DMS79 treated with DMSO at 0.1 percent for 48 hours (cell line): ENCODE results near the gene SKIL.

Experiments used
- DNase-seq: peaks from one replicate; lab custom pipeline; 2025; lab: John Stamatoyannopoulos, UW

SKIL gene

DNA sequence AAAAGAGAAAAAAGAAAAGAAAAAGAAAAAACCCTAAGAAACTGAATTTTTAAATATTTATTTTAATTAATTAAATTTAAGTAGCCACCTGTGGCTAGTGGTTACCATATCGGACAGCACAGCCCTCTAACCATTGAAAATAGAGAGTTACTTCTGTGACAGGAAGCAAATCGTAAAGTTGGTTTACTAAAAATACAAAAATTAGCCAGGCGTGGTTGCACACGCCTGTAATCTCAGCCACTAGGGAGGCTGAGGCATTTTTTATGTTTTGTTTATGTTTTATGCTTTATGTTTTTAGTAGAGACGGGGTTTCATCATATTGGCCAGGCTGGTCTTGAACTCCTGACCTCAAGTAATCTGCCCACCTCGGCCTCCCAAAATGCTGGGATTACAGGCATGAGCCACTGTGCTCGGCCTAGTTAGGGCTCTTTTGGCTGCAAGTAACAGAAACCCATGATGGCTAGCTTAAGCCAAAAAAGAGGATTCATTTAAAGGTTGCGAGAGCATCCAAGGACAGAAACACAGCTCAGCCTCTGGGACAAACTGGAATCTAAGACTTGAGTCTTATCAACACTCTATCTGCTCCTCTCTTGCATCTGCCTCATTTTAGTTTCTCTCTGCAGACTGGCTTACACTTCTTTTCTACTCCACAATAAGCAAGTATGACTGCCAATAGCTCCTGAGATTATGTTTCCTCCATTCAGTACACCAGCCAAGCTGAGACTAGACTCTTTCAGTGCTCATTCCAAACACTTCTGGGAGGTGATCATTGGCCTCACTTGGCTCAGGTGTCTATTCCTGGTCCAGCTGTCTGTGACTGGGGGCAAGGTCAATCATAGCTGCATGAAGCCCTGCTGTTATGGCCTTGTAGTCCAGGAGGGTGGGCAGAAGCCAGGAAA lies 6.8 kb upstream of the SKIL start:
- no peak for DNase-seq

DNA sequence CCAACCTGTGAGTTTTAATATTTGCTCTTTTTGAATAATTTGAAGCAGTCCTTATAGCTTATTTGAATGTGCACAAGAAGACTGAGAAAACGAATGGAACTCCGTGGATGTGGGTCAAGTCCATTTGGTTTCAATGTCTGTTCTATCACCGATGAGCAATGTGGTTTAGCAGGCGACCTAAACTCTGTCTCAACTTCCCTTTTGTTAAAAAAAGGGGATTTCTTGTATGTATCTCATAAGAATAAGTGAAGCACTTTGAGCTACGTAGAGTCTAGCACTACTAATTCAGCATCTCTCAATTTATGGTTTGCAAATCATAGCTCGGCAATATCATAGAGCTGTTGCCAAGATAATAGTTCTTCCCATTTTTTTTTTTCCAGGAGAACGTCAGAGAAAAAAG lies 4.6 kb upstream of the SKIL start:
- DNase-seq, result no peak

- no peak for DNase-seq
These were observed 4.0 kb upstream of the SKIL start for GRCh38 chr3:170353485-170353884.

GRCh38 chr3:170354760-170355159 lies 2.8 kb upstream of the SKIL start:
- no peak for DNase-seq

- peak; percentile 58 for DNase-seq
These were observed 1.5 kb upstream of the SKIL start for GRCh38 chr3:170355738-170356595.

DNA sequence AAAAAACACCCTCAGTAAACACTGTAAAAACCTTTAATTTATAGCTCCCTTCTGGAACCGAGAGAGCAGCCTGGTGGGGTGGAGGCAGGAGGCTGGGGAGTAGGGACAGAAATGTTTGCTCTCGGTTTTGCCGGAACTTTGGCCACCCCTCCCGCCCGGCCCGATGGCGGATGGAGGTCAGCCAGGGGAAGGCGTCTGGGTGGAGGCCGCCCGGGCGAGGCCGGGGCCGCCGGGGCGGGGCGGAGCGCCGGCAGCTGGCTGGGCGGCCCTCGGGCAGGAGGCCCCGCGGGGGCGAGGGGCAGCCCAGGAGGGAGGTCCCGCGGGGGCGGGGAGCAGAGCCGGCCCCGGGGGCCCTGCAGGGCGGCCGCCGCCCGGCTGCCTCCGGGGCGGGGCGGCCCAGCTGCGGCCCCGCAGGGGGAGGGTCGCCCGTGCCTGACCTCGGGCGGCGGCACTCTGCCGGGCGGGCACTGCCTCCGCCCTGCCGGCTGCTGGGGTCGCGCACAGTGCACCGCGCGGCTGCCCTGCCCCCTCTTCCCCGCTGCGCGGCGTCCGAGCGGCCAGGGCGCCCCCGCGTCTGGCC lies 829 bp upstream of the SKIL start:
- peak; percentile 63 for DNase-seq

DNA sequence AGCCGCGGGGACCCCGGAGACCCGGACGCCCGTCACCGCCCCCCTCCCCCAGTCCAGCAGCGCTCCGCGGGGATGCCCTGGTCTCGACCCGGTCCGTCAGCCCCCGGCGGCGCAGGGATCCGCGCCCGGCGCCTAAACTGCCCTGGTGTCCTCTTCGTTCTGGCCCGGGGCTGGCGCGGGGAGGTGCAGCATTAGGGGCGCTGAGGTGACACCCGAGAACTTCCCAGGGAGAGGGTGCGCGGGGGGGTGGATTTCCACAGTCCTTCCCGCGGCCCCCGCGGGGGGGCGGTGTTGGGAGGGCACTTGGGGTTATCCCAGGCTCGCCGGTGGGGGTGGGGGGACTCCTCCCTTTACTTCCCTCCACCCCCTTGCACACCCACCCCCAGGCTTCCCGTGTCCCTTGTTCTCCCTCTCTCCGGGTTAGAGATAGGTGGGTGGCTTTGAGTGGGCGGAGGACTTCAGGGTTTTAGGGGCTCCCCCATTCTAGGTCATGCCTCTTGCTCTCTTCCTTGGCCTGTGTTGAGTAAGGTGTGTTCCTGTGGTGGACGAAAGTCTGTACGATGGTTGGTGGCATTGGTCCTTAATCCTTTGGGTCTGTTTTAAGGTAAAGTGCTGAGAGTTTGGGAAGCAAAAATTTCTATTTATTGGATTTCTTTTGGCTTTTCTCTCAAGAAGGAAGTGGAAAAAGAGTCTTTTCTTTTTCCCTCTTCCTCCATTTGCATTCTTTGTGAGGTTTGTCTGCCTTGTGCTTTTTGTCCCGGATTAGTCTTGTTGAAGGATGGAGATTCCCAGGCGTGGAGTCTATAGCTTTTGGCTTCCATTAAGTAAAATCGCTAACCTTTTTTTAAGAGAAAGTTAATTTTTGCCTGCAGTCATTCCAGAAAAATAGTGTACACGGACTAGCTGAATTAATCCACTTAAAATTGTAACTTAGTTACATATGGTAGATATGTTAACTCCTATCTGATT lies 811 bp downstream of the SKIL start:
- peak; percentile 70 for DNase-seq

DNA sequence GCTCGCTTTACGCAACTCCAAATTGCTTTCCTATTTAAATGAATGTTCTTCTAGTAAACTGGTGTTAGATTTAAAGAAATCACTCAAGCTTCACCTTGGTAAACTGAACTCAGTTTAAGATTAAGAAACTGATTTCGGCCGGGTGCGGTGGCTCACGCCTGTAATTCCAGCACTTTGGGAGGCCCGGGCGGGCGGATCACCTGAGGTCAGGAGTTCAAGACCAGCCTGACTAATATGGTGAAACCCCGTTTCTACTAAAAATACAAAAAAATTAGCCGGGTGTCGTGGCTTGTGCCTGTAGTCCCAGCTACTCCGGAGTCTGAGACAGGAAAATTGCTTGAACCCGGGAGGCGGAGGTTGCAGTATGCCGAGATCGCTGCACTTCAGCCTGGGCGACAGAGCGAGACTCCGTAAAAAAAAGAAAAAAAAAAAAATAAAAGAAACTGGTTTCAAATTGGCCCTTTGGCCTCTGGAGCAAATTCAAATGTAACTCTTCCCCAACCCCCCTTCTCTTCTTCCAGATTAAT lies 1.7 kb downstream of the SKIL start:
- DNase-seq, result no peak

DNA sequence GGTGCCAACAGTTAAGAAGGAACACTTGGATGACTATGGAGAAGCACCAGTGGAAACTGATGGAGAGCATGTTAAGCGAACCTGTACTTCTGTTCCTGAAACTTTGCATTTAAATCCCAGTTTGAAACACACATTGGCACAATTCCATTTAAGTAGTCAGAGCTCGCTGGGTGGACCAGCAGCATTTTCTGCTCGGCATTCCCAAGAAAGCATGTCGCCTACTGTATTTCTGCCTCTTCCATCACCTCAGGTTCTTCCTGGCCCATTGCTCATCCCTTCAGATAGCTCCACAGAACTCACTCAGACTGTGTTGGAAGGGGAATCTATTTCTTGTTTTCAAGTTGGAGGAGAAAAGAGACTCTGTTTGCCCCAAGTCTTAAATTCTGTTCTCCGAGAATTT lies 3.0 kb downstream of the SKIL start:
- no peak for DNase-seq

GRCh38 chr3:170360916-170361315 lies 3.4 kb downstream of the SKIL start:
- DNase-seq, result no peak

DNA sequence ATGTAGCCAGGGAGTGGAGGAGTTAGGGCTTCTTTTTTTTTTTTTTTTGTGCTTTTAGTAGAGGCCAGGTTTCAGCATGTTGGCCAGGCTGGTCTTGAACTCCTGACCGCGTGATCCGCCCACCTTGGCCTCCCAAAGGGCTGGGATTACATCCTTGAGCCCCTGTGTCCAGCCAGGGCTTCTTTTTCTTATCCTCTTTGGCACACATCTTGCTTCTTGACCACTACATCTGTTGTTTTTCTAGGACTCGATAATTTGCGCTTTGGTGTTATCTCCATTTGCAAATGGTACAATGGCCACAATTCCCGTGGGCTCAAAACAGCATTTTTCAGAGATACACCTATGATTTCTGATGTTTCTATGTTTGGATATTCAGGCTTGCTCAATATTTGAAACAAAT lies 4.2 kb downstream of the SKIL start:
- no peak for DNase-seq

GRCh38 chr3:170363471-170363994 lies 6.0 kb downstream of the SKIL start:
- DNase-seq, result no peak

- no peak for DNase-seq
These were observed 7.5 kb downstream of the SKIL start for GRCh38 chr3:170364965-170365364.

- no peak for DNase-seq
These were observed 10.3 kb downstream of the SKIL start for GRCh38 chr3:170367797-170368196.

GRCh38 chr3:170368921-170369320 lies 11.4 kb downstream of the SKIL start:
- DNase-seq, result no peak

DNA sequence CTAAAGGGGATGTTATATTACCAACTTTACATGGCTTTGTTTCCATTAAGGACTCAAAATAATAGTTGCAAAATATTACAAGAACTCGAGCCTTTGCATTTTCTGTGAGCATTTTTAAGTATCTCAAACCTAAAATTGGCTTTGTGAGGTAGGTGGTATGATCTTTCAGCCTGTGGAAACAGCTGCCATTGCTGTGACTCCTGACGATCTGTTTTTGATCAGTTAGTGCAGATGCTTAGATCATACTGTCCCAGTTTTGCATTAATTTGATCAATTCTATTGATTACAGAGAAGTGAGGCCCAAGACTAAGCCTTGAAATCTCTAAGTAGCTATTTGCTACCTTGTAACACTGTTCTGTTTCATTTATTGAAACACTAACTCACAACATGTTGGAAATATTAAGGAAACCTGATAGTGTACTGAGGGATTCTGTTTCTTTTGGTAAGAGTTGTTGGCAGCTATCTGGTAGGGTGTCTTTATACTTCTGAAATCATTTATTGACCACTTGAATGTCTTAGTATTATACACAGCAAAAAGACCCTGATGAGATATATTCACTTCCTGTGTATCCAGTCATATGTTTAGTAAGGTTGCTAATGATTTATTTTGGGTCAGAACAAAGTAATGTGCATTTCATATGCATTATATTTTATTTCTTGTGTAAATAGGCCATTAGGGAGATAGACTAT lies 14.8 kb downstream of the SKIL start:
- DNase-seq, result no peak

GRCh38 chr3:170383567-170383966 lies 26.1 kb downstream of the SKIL start:
- no peak for DNase-seq

DNA sequence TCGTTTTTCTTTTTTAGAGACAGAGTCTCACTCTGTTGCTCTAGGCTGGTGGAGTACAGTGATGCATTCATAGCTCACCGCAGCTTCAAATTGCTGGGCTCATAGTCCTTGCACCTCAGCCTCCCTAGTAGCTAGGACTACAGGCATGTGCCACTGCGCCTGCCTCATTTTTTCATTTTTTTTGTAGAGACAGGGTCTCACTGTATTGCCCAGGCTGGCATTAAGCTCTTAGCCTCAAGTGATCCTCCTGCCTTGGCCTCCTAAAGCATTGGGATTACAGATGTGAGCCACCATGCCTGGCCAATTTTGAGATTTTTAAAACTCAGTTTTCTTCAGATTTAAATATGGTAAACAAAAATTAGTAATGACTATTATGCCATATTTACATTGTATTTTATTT lies 29.0 kb downstream of the SKIL start:
- no peak for DNase-seq

DNA sequence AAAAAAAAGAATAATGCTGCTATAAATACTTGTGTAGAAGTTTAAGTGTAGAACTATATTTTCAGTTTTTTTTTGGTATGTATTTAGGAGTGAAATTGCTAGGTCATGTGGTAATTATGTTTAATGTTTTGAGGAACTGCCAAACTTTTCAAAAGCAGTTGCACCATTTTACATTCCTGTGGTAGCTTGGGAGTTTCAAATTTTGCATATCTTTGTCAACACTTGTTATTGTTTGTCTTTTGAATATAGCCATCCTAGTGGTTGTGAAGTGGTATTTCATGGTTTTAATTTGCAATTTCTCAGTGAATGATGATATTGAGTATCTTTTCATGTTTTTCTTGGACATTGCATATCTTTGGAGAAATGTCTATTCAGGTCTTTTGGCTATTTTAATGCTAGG lies 30.4 kb downstream of the SKIL start:
- DNase-seq, result no peak

- no peak for DNase-seq
These were observed 33.6 kb downstream of the SKIL start for GRCh38 chr3:170391108-170391507.
